ENCODE measurements around the gene TMEM253. TPM values are rescaled to one million over a fixed set of nuclear protein-coding genes. Genes with fewer than 3 reads are reported as not detected.

The TMEM253 gene
- total RNA-seq, 1 experiment from 2014 or later, result 0.49 TPM

DNA sequence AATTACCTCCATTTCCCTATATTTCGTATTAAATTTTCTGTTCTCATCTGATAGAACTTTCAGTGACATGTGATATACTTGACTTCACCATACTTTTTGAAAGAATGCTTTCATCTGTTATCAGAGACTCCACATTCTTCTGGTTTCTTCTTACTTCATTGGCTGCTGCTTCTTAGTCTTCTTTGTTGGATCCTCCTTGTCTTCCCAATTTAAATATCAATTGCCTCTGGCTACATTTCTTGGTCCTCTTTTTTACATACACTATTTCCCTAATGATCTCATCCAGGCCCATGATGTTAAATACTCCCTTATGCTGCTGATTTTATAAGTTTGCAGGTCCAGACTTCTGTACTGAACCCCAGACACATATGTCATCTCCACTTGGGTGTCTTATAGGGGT, 33.0 kb downstream of the TMEM253 start:
- no TSS peak for BruUV-seq (replicated peaks)
- Histone ChIP-seq H3K36me3 (ENCODE audit: insufficient read depth, low read length, poor library complexity, severe bottlenecking) (no peaks in the 10 kb centered on the region), H3K27me3 (replicated peaks; ENCODE audit: insufficient read depth, low read depth, low read length, poor library complexity) (no peaks in the 10 kb centered on the region), H3K27ac (ENCODE audit: low read depth, low read length, poor library complexity, severe bottlenecking) (no peak overlapping the region), H3K4me3 (ENCODE audit: low read depth, low read length, poor library complexity, severe bottlenecking) (no peak overlapping the region), H3K4me1 (ENCODE audit: insufficient read depth, low read length, poor library complexity, severe bottlenecking) (no peaks in the 10 kb centered on the region), H3K9me3 (ENCODE audit: low read depth, low read length, poor library complexity, severe bottlenecking) (no peaks in the 10 kb centered on the region)
- DNase-seq (ENCODE audit: low spot score), result no peak
- TF ChIP-seq, protein P1, sequence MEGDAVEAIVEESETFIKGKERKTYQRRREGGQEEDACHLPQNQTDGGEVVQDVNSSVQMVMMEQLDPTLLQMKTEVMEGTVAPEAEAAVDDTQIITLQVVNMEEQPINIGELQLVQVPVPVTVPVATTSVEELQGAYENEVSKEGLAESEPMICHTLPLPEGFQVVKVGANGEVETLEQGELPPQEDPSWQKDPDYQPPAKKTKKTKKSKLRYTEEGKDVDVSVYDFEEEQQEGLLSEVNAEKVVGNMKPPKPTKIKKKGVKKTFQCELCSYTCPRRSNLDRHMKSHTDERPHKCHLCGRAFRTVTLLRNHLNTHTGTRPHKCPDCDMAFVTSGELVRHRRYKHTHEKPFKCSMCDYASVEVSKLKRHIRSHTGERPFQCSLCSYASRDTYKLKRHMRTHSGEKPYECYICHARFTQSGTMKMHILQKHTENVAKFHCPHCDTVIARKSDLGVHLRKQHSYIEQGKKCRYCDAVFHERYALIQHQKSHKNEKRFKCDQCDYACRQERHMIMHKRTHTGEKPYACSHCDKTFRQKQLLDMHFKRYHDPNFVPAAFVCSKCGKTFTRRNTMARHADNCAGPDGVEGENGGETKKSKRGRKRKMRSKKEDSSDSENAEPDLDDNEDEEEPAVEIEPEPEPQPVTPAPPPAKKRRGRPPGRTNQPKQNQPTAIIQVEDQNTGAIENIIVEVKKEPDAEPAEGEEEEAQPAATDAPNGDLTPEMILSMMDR (conservative IDR thresholded peaks at IDR 0.05; ENCODE audit: low read depth, low read length), result no peak
- TF ChIP-seq EZH2 (IDR thresholded peaks at IDR 0.05; ENCODE audit: borderline replicate concordance, low read depth, low read length, poor library complexity, severe bottlenecking), result no peak
- CTCF ChIA-PET, result no interaction called here
- POLR2A ChIA-PET (ENCODE audit: low non-redundant PET), result no interaction called here
- intact Hi-C loops (cut with micrococcal nuclease; ENCODE audit: unreplicated experiment), result no loop called here

GRCh38 chr14:21136024-21136423, 35.2 kb downstream of the TMEM253 start:
- peak; percentile 62 for DNase-seq (ENCODE audit: low spot score)
- Histone ChIP-seq H3K27me3 (replicated peaks; ENCODE audit: insufficient read depth, low read depth, low read length, poor library complexity) (no peaks in the 10 kb centered on the region), H3K36me3 (ENCODE audit: insufficient read depth, low read length, poor library complexity, severe bottlenecking) (no peaks in the 10 kb centered on the region), H3K4me1 (ENCODE audit: insufficient read depth, low read length, poor library complexity, severe bottlenecking) (no peaks in the 10 kb centered on the region), H3K9me3 (ENCODE audit: low read depth, low read length, poor library complexity, severe bottlenecking) (no peaks in the 10 kb centered on the region), H3K4me3 (ENCODE audit: low read depth, low read length, poor library complexity, severe bottlenecking) (no peak overlapping the region), H3K27ac (ENCODE audit: low read depth, low read length, poor library complexity, severe bottlenecking) (no peak overlapping the region)
- ChIA-PET CTCF (interaction anchor here (0.7 to 2.6 kb wide), 2 partner anchors 121 to 1152 kb away, joined by 3 to 10 read pairs; no protein-coding TSS in a partner anchor), POLR2A (ENCODE audit: low non-redundant PET) (no interaction called here)
- TF ChIP-seq, protein P1 (conservative IDR thresholded peaks at IDR 0.05; ENCODE audit: low read depth, low read length), result peak; percentile 83
- TF ChIP-seq EZH2 (IDR thresholded peaks at IDR 0.05; ENCODE audit: borderline replicate concordance, low read depth, low read length, poor library complexity, severe bottlenecking), result no peak
- intact Hi-C loops (cut with micrococcal nuclease; ENCODE audit: unreplicated experiment), result no loop called here
- no TSS peak for BruUV-seq (replicated peaks)

- Histone ChIP-seq H3K27ac (ENCODE audit: low read depth, low read length, poor library complexity, severe bottlenecking) (no peak overlapping the region), H3K27me3 (replicated peaks; ENCODE audit: insufficient read depth, low read depth, low read length, poor library complexity) (no peaks in the 10 kb centered on the region), H3K4me1 (ENCODE audit: insufficient read depth, low read length, poor library complexity, severe bottlenecking) (no peaks in the 10 kb centered on the region), H3K36me3 (ENCODE audit: insufficient read depth, low read length, poor library complexity, severe bottlenecking) (no peaks in the 10 kb centered on the region), H3K4me3 (ENCODE audit: low read depth, low read length, poor library complexity, severe bottlenecking) (no peak overlapping the region), H3K9me3 (ENCODE audit: low read depth, low read length, poor library complexity, severe bottlenecking) (peaks cover 11% of the 10 kb centered on the region)
- intact Hi-C loops (cut with micrococcal nuclease; ENCODE audit: unreplicated experiment), result no loop called here
- DNase-seq (ENCODE audit: low spot score), result no peak
- BruUV-seq (replicated peaks), result no TSS peak
- POLR2A ChIA-PET (ENCODE audit: low non-redundant PET), result interaction anchor here (0.7 kb wide), 1 partner anchor 17 kb away, joined by 6 read pairs; no protein-coding TSS in a partner anchor
- no peak for TF ChIP-seq EZH2 (IDR thresholded peaks at IDR 0.05; ENCODE audit: borderline replicate concordance, low read depth, low read length, poor library complexity, severe bottlenecking)
- TF ChIP-seq, protein P1 (conservative IDR thresholded peaks at IDR 0.05; ENCODE audit: low read depth, low read length), result no peak
- CTCF ChIA-PET, result no interaction called here
Measured at GRCh38 chr14:21142357-21142756, 41.5 kb downstream of the TMEM253 start.

All from A673 (cell line).